Omental fat pad (tissue), 4 donors: Measurements from ENCODE around the gene KLF9. TPM values are rescaled to one million over a fixed set of nuclear protein-coding genes. Genes with fewer than 3 reads are reported as not detected.
A peak's percentile ranks its signal among the peaks of the same experiment; 100 is the strongest.

Experiments used
- ATAC-seq: fragments of 150-250 bp; one replicate; pipeline ENCODE4 v1.9.1; 2016; ENCODE audit warnings: mild to moderate bottlenecking, moderate library complexity; ENCODE audit not compliant: low FRiP score
- DNase-seq: peaks from one replicate; pipeline ENCODE4 v3.0.0-alpha.2; 2019; ENCODE audit warnings: low spot score
- total RNA-seq, 4 donors: library from RNA; depleted of rRNA; stranded (reverse); fragments of >200 nt; gene quantifications; one replicate each; pipeline ENCODE4 v1.1.0, GENCODE V29; 2016
- TF ChIP-seq, protein P1 (sequence below), 3 donors: fragments of 450-650 bp; IDR thresholded peaks; one replicate each; pipeline ENCODE4 v1.5.1; 2016 to 2017; ENCODE audit warnings: antibody characterized with exemption in 3 of 3, mild to moderate bottlenecking in 3 of 3, moderate library complexity in 2 of 3

The KLF9 gene
- total RNA-seq, 4 donors from 2014 or later, result 63.4 to 237 (median 164) TPM

- TF ChIP-seq, protein P1, sequence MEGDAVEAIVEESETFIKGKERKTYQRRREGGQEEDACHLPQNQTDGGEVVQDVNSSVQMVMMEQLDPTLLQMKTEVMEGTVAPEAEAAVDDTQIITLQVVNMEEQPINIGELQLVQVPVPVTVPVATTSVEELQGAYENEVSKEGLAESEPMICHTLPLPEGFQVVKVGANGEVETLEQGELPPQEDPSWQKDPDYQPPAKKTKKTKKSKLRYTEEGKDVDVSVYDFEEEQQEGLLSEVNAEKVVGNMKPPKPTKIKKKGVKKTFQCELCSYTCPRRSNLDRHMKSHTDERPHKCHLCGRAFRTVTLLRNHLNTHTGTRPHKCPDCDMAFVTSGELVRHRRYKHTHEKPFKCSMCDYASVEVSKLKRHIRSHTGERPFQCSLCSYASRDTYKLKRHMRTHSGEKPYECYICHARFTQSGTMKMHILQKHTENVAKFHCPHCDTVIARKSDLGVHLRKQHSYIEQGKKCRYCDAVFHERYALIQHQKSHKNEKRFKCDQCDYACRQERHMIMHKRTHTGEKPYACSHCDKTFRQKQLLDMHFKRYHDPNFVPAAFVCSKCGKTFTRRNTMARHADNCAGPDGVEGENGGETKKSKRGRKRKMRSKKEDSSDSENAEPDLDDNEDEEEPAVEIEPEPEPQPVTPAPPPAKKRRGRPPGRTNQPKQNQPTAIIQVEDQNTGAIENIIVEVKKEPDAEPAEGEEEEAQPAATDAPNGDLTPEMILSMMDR (IDR thresholded peaks at IDR 0.05), result no peak
- no peak for DNase-seq
- ATAC-seq, result no peak
These were observed 12.9 kb upstream of the KLF9 start for GRCh38 chr9:70427161-70427945.

- TF ChIP-seq, protein P1 (IDR thresholded peaks at IDR 0.05), result no peak
- ATAC-seq (no peak), DNase-seq (no peak)
These were observed 10.7 kb upstream of the KLF9 start for GRCh38 chr9:70425192-70425591.

DNA sequence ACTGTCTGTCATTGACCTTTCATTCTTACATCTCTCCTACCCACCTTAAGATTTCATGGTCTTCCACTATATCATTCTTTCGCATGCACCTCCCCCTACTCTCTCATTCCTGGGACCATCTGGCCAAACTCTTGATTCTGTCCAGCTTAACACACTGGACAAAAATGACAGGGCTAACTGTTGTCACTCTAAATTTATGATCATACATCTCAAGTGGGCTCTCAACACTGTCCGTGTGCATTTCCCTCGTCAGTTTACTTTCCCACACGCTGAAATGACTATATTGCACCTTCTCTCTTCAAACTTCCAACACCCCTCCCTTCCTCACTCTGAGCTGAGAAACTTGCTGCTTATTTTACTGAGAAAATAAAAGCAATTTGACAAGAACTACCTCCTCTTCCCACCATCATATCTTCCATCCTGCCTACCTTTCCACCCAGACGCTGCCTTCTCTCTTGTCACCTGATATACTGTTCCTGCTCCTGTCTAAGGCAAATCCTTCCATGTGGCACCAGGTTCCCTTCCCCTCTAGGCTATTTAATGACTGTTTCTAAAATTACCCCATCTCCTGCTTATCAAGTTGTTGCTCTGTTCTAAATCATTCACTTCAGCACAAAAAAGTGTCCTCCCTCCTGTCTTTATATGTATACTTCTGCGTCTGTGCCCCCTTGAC lies 8.1 kb upstream of the KLF9 start:
- TF ChIP-seq, protein P1 (IDR thresholded peaks at IDR 0.05), result no peak

DNA sequence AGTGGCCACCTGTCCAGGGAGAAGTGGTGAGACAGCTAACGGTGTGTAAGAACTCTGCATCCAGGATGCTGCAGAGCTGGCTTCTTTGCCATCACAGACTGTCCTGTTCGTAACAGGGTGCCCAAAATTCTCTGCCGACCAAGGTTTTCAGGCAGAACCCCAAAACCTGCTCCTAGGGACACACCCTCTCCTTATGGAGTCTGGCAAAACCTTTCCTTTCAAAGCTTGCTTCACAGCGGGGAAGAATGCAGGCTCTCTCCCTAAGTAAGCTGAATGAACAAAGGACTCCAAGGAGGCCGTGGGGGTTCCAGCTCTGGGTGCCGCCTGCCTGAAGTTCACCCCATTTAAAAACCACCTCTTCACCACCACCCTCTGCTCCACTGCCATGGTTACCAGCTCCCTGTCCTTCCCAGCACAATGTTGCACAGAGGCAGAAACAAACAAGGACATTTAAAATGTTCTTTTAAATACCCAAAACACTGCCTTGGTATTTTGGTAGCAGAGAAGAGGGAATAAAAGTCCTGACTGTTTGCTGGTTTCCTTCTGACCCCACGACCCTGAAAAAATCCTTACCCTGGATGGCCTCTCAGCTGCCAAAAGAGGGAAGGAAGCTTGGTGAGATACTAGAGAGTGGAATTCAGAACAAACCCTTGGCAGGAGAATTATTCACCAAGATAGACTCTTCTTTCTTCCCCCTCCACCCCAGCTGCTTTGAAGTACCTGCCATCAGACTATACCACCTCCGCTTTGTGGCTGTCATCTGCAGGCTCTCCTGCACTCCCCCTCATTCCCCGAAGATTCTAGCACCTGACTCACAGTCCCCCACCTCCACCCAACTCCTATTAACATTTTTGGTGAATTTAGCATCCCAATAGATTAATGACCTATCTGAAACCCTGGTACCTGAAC lies 7.1 kb upstream of the KLF9 start:
- DNase-seq (no peak), ATAC-seq (peak; percentile 11)
- TF ChIP-seq, protein P1 (IDR thresholded peaks at IDR 0.05), result no peak

More for the DNA sequence above, 8.1 kb upstream of the KLF9 start:
- ATAC-seq (no peak), DNase-seq (no peak)

DNA sequence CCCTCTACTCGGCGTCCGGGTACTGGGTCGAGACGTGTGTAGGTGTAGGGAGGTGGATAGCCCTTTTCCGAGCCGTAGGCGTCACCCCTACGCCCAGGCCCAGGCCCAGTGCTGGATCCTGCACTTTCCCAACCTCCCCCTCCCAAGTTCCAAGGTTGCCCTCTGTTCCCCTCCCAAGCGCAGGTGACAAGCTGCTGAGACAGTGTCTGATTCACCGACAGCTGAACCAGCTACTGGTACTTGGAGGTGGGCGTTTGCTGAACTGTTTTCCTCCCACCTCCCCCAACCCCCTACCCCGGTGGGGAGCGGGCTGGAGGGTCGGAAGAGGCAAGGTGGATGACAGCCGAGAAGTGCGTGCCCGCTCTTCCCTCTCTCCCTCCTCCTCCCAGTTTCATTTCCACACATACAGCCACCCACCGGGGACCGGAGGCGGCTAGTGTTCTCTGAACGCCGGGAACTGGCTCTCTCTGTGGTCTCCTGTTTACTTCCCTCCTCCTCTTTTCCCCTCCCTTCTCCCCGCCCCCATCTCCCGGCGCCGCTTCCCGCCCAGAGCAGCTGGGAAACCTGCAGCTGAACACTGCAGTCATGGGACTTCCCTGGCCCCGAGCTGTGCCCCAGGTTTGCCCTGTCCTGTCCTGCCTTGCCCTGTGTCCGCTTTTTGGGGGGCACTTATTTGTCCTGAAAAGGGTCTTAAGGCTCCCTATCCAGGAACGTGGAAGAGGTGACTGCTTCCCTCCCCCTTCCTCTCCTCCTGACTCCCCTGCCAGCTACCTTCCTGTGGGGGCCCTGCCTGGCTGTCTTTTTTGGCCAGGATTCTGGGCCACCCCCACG lies 6.2 kb upstream of the KLF9 start:
- TF ChIP-seq, protein P1 (IDR thresholded peaks at IDR 0.05), result no peak
- ATAC-seq, result peak; percentile 48
- peak; percentile 88 for DNase-seq
